H1 (cell line): ENCODE data around the gene RBBP6. TPM values are rescaled to one million over a fixed set of nuclear protein-coding genes. Genes with fewer than 3 reads are reported as not detected.

Experiments used
- CTCF ChIA-PET: fragments of 300-600 bp; sonication (Branson Sonifier 250); formaldehyde crosslinking; loops from one replicate; lab custom pipeline; 2021; ENCODE audit not compliant: partially characterized antibody; lab: Charles Lee
- POLR2A ChIA-PET: fragments of 300-600 bp; sonication (Branson Sonifier 250); formaldehyde crosslinking; loops from one replicate; lab custom pipeline; 2021; ENCODE audit warnings: inconsistent platforms; ENCODE audit not compliant: partially characterized antibody; lab: Charles Lee
- DNase-seq, 2 experiments: peaks; one replicate each; pipeline versions ENCODE4 v3.0.0 to v3.0.0-alpha.2; 2010 to 2022; ENCODE audit warnings: low spot score in 2 of 2, low read depth in 1 of 2, mixed read lengths in 1 of 2
- FAIRE-seq: peaks from 2 replicates; lab custom pipeline; 2011; peaks lifted over from hg19 to GRCh38; lab: Jason Lieb, UNC
- H2AFZ ChIP-seq: 2 replicates; pipeline ENCODE4 v1.8.1; 2012; ENCODE audit warnings: low read length, inconsistent platforms
- H2AK5ac ChIP-seq: 2 replicates; pipeline ENCODE4 v1.6.1; 2013; ENCODE audit warnings: low read depth, low read length
- H2BK120ac ChIP-seq: replicated peaks from 2 replicates; pipeline ENCODE3; 2013; ENCODE audit warnings: low read depth, low read length, inconsistent platforms
- H2BK12ac ChIP-seq: 2 replicates; pipeline ENCODE4 v1.6.1; 2013; ENCODE audit warnings: low read depth, low read length
- H2BK15ac ChIP-seq: 2 replicates; pipeline ENCODE4 v1.6.1; 2013; ENCODE audit warnings: low read length
- H2BK20ac ChIP-seq: 2 replicates; pipeline ENCODE4 v1.6.1; 2013; ENCODE audit warnings: low read length
- H2BK5ac ChIP-seq: 2 replicates; pipeline ENCODE4 v1.6.1; 2013; ENCODE audit warnings: low read depth, low read length
- H3K14ac ChIP-seq: 2 replicates; pipeline ENCODE4 v1.6.1; 2013; ENCODE audit warnings: inconsistent platforms; ENCODE audit not compliant: insufficient read length
- H3K18ac ChIP-seq: 2 replicates; pipeline ENCODE4 v1.6.1; 2013; ENCODE audit warnings: low read length; ENCODE audit errors: extremely low read depth
- H3K23ac ChIP-seq: 2 replicates; pipeline ENCODE4 v1.6.1; 2013; ENCODE audit warnings: inconsistent platforms; ENCODE audit not compliant: insufficient read length
- H3K23me2 ChIP-seq: 2 replicates; pipeline ENCODE4 v1.6.1; 2013; ENCODE audit warnings: low read depth, low read length
- H3K27ac ChIP-seq: 2 replicates; pipeline ENCODE4 v1.6.1; 2011; ENCODE audit warnings: low read depth, low read length, inconsistent platforms
- H3K27me3 ChIP-seq, 4 experiments: replicated peaks in 1 of 4; 1 replicate in 1 of 4; 2 replicates in 3 of 4; pipeline versions ENCODE4 v1.6.1 to v1.8.1; 2011 to 2013; ENCODE audit warnings: low read length in 3 of 4, mild to moderate bottlenecking in 3 of 4, inconsistent platforms in 2 of 4, mixed read lengths in 2 of 4, moderate library complexity in 1 of 4; ENCODE audit not compliant: control insufficient read depth in 3 of 4, insufficient read depth in 3 of 4; ENCODE audit errors: extremely low read depth in 1 of 4
- H3K36me3 ChIP-seq, 4 experiments: 2 replicates each; pipeline versions ENCODE4 v1.6.1 to v1.8.1; 2011 to 2013; ENCODE audit warnings: mild to moderate bottlenecking in 4 of 4, low read length in 3 of 4, moderate library complexity in 2 of 4, control low read depth in 1 of 4, inconsistent platforms in 1 of 4; ENCODE audit not compliant: insufficient read depth in 4 of 4, control insufficient read depth in 2 of 4
- H3K4ac ChIP-seq: replicated peaks from 2 replicates; pipeline ENCODE3; 2013; ENCODE audit warnings: low read length, low read depth, mixed read lengths, inconsistent platforms; ENCODE audit not compliant: insufficient read length
- H3K4me1 ChIP-seq, 4 experiments: replicated peaks in 1 of 4; 1 replicate in 1 of 4; 2 replicates in 3 of 4; pipeline versions ENCODE4 v1.6.1 to v1.8.1; 2011 to 2013; ENCODE audit warnings: low read length in 3 of 4, inconsistent platforms in 2 of 4, mixed read lengths in 1 of 4; ENCODE audit not compliant: insufficient read depth in 4 of 4, control insufficient read depth in 3 of 4
- H3K4me2 ChIP-seq, 2 experiments: 2 replicates each; pipeline versions ENCODE4 v1.6.1 to v1.8.1; 2011 to 2013; ENCODE audit warnings: low read depth in 2 of 2, low read length in 2 of 2, control low read depth in 1 of 2, inconsistent platforms in 1 of 2, mild to moderate bottlenecking in 1 of 2; ENCODE audit not compliant: insufficient read depth in 1 of 2
- H3K4me3 ChIP-seq, 4 experiments: fragments of 200-600, 300-600 bp in 1 of 4; sonication (generic), shearing (Covaris generic), sonication (Bioruptor Twin) in 1 of 4; 2 replicates each; pipeline versions ENCODE4 v1.5.1 to v1.8.1; 2011 to 2016; ENCODE audit warnings: low read length in 4 of 4, low read depth in 3 of 4, control low read depth in 2 of 4, inconsistent platforms in 2 of 4, mild to moderate bottlenecking in 2 of 4, mixed read lengths in 1 of 4, moderate library complexity in 1 of 4; ENCODE audit not compliant: insufficient read depth in 2 of 4; ENCODE audit errors: extremely low read depth in 1 of 4
- H3K56ac ChIP-seq: replicated peaks from 2 replicates; pipeline ENCODE3; 2013; ENCODE audit warnings: low read depth, mild to moderate bottlenecking, mixed read lengths, low read length, inconsistent platforms; ENCODE audit not compliant: insufficient read length
- H3K79me1 ChIP-seq: 2 replicates; pipeline ENCODE4 v1.6.1; 2013; ENCODE audit warnings: low read depth, low read length, control low read depth
- H3K79me2 ChIP-seq, 2 experiments: 2 replicates each; pipeline versions ENCODE4 v1.6.1 to v1.8.1; 2012 to 2013; ENCODE audit warnings: low read length in 2 of 2, mild to moderate bottlenecking in 2 of 2, inconsistent platforms in 1 of 2; ENCODE audit not compliant: insufficient read depth in 2 of 2, control insufficient read depth in 1 of 2
- H3K9ac ChIP-seq, 4 experiments: replicated peaks in 1 of 4; 1 replicate in 1 of 4; 2 replicates in 3 of 4; pipeline versions ENCODE4 v1.6.1 to v1.8.1; 2011 to 2013; ENCODE audit warnings: low read depth in 3 of 4, low read length in 3 of 4, control low read depth in 2 of 4, mild to moderate bottlenecking in 2 of 4, moderate library complexity in 2 of 4, inconsistent platforms in 1 of 4; ENCODE audit errors: extremely low read depth in 1 of 4
- H3K9me3 ChIP-seq, 2 experiments: 2 replicates each; pipeline versions ENCODE4 v1.6.1 to v1.8.1; 2012 to 2013; ENCODE audit warnings: mild to moderate bottlenecking in 2 of 2, moderate library complexity in 2 of 2, control low read depth in 1 of 2, inconsistent platforms in 1 of 2, low read depth in 1 of 2, low read length in 1 of 2, mixed read lengths in 1 of 2; ENCODE audit not compliant: insufficient read depth in 2 of 2
- H4K20me1 ChIP-seq, 2 experiments: replicated peaks in 1 of 2; 2 replicates each; pipeline versions ENCODE3 to v1.8.1; 2011 to 2013; ENCODE audit warnings: inconsistent platforms in 2 of 2, low read length in 2 of 2, mild to moderate bottlenecking in 1 of 2; ENCODE audit not compliant: insufficient read depth in 2 of 2, control insufficient read depth in 1 of 2
- H4K5ac ChIP-seq: 2 replicates; pipeline ENCODE4 v1.6.1; 2013; ENCODE audit warnings: low read length, low read depth, mixed read lengths, inconsistent platforms; ENCODE audit not compliant: insufficient read length
- H4K8ac ChIP-seq: 2 replicates; pipeline ENCODE4 v1.8.0; 2013; ENCODE audit warnings: mild to moderate bottlenecking, moderate library complexity, low read length, inconsistent platforms; ENCODE audit not compliant: insufficient read depth; ENCODE audit errors: extremely low read depth
- H4K91ac ChIP-seq: replicated peaks from 2 replicates; pipeline ENCODE3; 2013; ENCODE audit warnings: low read length, mixed read lengths, inconsistent platforms; ENCODE audit not compliant: insufficient read length
- CBX5 ChIP-seq: fragments of 300-800, 300-1000 bp; sonication (generic); IDR thresholded peaks from 2 replicates; pipeline ENCODE4 v1.7.1; 2016; ENCODE audit warnings: antibody characterized with exemption, low read length, low read depth
- CBX8 ChIP-seq: fragments of 300-800, 300-1000 bp; sonication (generic); IDR thresholded peaks from 2 replicates; pipeline ENCODE4 v1.7.1; 2016; ENCODE audit warnings: low read depth, low read length, borderline replicate concordance
- CHD1 ChIP-seq: IDR thresholded peaks from 2 replicates; pipeline ENCODE4 v1.6.1; 2012; ENCODE audit warnings: low read depth, low read length, improper control_type of control experiment
- EGR1 ChIP-seq: IDR thresholded peaks from 2 replicates; pipeline ENCODE4 v1.6.1; 2011; ENCODE audit warnings: low read depth, low read length, borderline replicate concordance
- PHF8 ChIP-seq: fragments of 200-600 bp; sonication (generic); conservative IDR thresholded peaks from 2 replicates; pipeline ENCODE4 v1.7.1; 2012; ENCODE audit warnings: low read depth, mild to moderate bottlenecking, inconsistent platforms, low read length, moderate library complexity
- POLR2AphosphoS5 ChIP-seq: IDR thresholded peaks from 2 replicates; pipeline ENCODE4 v1.6.1; 2011; ENCODE audit warnings: low read depth, low read length
- RBBP5 ChIP-seq: IDR thresholded peaks from 2 replicates; pipeline ENCODE4 v1.7.1; 2012; ENCODE audit warnings: low read depth, mild to moderate bottlenecking, inconsistent platforms, low read length, moderate library complexity, borderline replicate concordance
- SAP30 ChIP-seq: fragments of 300-600 bp; sonication (generic); IDR thresholded peaks from 2 replicates; pipeline ENCODE4 v1.7.1; 2012; ENCODE audit warnings: low read length, moderate library complexity, mild to moderate bottlenecking, inconsistent platforms; ENCODE audit not compliant: insufficient read depth, insufficient replicate concordance
- SP2 ChIP-seq: IDR thresholded peaks from 2 replicates; pipeline ENCODE4 v1.6.1; 2012; ENCODE audit warnings: mild to moderate bottlenecking, low read length, inconsistent platforms
- SUZ12 ChIP-seq: fragments of 200-600 bp; sonication (generic); IDR thresholded peaks from 2 replicates; pipeline ENCODE4 v1.6.1; 2012; ENCODE audit warnings: mild to moderate bottlenecking, inconsistent platforms, low read length, moderate library complexity, mixed read lengths
- WGBS, 2 experiments: shearing (Covaris generic) in 1 of 2; methylation state at CpG; one replicate each; pipeline versions ENCODE4 v1.1.6 to v1.1.7; 2013 to 2015; ENCODE audit warnings: low lambda C conversion rate in 2 of 2, mixed read lengths in 2 of 2, inconsistent platforms in 1 of 2, low coverage in 1 of 2, missing lambda C conversion rate in 1 of 2; ENCODE audit not compliant: insufficient replicate concordance in 2 of 2, insufficient coverage in 1 of 2, insufficient read length in 1 of 2; ENCODE audit errors: extremely low coverage in 1 of 2, missing lambda C conversion rate in 1 of 2; 5-methylcytosine and 5-hydroxymethylcytosine counted together
- polyA plus RNA-seq, 7 experiments: library from polyadenylated mRNA; depleted of rRNA in 3 of 7; stranded (reverse) in 5 of 7; unstranded in 2 of 7; fragments of >200 nt in 5 of 7; fragments of 200-250 nt in 2 of 7; gene quantifications; 1 replicate in 5 of 7; 2 replicates in 1 of 7; 4 replicates in 1 of 7; pipeline versions ENCODE4 v1.2.1 to v1.2.3, GENCODE V29; 2011 to 2013; ENCODE audit warnings: missing spikeins in 2 of 7, mixed read lengths in 2 of 7
- total RNA-seq: library from RNA; stranded (reverse); fragmentation: NEBNext Ultra II Directional; extraction: Animal tissue kit (Norgen Biotek cat#: 25700); gene quantifications from 2 replicates; pipeline ENCODE4 v1.2.1, GENCODE V29; 2021

Gene RBBP6
- total and polyA plus RNA-seq, 2 of the 8 experiments (the other 6 are each of a cell fraction or from before 2014, with no cell fraction given) = 22.5 to 54.5 TPM

- FAIRE-seq (no peak), DNase-seq (no peak)
- Histone ChIP-seq H3K56ac (no peak overlapping the region), H3K79me1 (no peaks in the 10 kb centered on the region), H4K8ac (no peak overlapping the region), H3K18ac (no peak overlapping the region), H3K23ac (no peak overlapping the region), H3K4me2 (no peak overlapping the region), H3K9me3 (peaks cover 0 to 2% of the 10 kb centered on the region in 2 experiments; a peak in 1 of 4 replicates), H3K27me3 (no peaks in the 10 kb centered on the region), H3K23me2 (no peaks in the 10 kb centered on the region), H3K36me3 (peaks cover 42 to 97% (median 79%) of the 10 kb centered on the region in 4 experiments), H3K27ac (no peak overlapping the region), H2BK15ac (no peak overlapping the region), H4K91ac (no peak overlapping the region), H3K79me2 (no peaks in the 10 kb centered on the region), H3K9ac (no peak overlapping the region), H2BK120ac (no peak overlapping the region), H3K4me3 (no peak overlapping the region), H3K4ac (no peak overlapping the region), H3K4me1 (no peaks in the 10 kb centered on the region), H4K5ac (no peak overlapping the region), H2BK12ac (no peak overlapping the region), H4K20me1 (peaks cover 0 to 1% of the 10 kb centered on the region in 2 experiments), H3K14ac (no peak overlapping the region), H2AFZ (no peak overlapping the region), H2AK5ac (no peak overlapping the region), H2BK5ac (no peak overlapping the region), H2BK20ac (no peak overlapping the region)
- ChIA-PET POLR2A (no interaction called here), CTCF (interaction anchor here (0.6 to 1.7 kb wide), 3 partner anchors 44 to 499 kb away, joined by 3 to 5 read pairs (median 3); no protein-coding TSS in a partner anchor)
- no peak for TF ChIP-seq POLR2AphosphoS5
- no peak for TF ChIP-seq CBX8
- no peak for TF ChIP-seq PHF8
- TF ChIP-seq SP2 = no peak
- TF ChIP-seq SUZ12 = no peak
- no peak for TF ChIP-seq EGR1
- TF ChIP-seq CBX5 = no peak
- no peak for TF ChIP-seq SAP30
- TF ChIP-seq RBBP5 = no peak
- TF ChIP-seq CHD1 = no peak
- 85% methylated on average over 4 of the region's 4 CpGs; no CpG with 5 or more reads in 1 of the 2 experiments for WGBS, 2 experiments
These were observed 29.0 kb downstream of the RBBP6 start for GRCh38 chr16:24568392-24568791.
